SKM-1 (cell line): ENCODE results near the gene KARS1.
"Not testable (repeated sequence)": the region's sequence is repeated elsewhere in the genome, so short reads cannot be mapped to it uniquely, and the experiment has no call there.

Experiments
- DNase-seq: peaks from one replicate; lab custom pipeline; 2025; ENCODE audit not compliant: unreplicated experiment; lab: John Stamatoyannopoulos, UW

The KARS1 gene

DNA sequence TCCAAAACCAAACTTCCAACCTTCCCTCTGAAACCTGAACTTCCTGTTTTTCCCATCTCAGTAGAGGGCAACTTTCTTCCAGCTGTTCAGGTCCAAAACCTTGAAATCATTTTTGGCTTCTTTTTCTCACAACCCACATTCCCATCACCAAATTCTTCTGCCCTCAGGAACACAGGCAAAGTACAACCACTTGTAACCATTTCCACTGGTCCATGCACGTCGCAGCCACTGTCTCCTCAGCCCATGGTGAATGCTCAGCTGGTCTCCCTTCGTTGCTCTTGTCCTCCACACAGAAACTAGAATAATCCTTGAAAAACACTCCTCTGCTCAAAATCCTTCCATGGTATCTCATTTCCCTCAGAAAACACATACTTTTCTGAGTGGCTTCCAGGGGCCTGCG is 20.7 kb downstream of the KARS1 start:
- DNase-seq, result no peak

DNA sequence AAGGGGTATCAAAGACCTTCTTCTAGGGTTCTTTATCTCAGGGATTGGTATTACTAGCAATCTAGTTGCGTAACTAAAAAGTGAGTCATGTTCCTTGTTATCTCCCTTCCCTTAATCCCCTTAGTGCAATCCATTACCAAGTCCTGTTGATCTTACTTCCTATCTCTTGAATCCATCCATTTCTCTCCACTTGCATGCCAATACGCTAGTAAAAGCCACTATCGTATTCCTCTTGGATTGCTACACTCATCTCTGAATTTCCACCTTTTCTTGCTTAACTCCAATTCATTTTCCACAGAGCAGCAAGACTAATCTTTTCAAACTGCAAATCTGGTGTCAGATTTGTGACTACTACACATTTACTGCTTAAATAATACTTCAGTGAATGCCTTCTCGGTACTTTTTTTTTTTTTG is 22.5 kb downstream of the KARS1 start:
- DNase-seq, result no peak

- peak; percentile 96 for DNase-seq
These were observed 24.5 kb downstream of the KARS1 start, which contains the start of gene ADAT1 for GRCh38 chr16:75622761-75623605. ADAT1 (minus strand) TSS chr16:75623281; CDS start chr16:75620799, 2,482 bp downstream.

- no peak for DNase-seq
These were observed 26.3 kb downstream of the KARS1 start for GRCh38 chr16:75621170-75621477.

GRCh38 chr16:75620326-75621169 is 26.9 kb downstream of the KARS1 start:
- DNase-seq, result no peak

DNA sequence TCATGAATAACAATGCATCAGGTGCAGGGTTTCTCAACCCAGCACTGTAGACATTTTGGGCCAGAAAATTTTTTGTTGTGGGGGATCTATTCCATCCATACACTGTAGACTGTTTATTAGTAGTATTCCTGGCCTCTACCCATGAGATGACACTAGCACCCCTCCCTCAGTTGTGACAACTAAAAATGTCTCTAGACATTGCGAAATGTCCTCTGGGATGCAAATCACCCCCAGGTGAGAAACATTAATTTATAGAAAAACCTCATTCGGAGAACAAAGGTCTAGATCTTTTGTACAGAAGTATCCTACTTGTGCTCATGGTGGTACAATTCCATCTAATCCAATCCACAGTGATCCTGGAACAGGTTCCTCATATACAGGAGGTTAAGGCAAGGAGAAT is 28.7 kb downstream of the KARS1 start:
- DNase-seq, result no peak

DNA sequence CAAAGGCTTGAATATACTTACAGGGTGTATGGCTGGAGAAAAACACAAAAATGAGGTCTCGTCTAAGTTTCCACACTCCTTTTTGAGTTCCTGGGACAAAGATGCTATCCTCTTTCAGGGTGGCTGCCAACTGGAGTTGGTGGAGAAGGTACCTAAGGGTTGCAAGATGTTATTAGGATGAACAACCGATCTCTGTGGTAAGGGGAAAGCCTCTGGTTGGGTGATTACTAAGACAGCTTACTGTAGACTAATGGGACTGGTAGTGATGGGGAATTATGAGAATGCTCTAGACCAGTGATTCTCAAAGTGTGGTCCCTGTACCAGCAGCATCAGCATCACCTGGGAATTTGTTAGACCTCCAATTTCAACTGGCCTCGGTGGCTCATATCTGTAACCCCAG is 30.3 kb downstream of the KARS1 start:
- DNase-seq, result no peak

DNA sequence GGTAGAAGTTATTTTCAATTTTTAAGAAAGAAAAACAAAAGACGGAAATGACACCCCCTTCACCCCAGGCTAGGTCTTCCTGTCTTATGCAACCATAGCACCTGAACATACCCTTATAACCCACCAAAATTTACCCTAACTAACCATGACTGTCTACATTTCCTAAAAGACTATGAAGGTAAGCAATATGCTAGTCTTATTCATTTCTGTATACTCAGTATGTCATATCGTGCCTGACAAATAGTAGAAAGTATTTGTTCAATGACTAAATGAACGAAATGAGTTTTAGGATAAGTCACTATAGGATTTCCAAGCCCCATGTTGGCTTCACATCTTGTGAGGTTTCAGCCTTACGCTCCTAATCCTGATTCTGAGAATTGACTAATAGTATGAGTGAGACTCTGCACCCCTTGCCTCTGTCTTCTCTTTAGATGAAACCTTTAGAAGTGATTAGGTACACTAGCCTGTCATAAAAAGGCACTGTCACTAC is 30.9 kb downstream of the KARS1 start:
- DNase-seq, result no peak

DNA sequence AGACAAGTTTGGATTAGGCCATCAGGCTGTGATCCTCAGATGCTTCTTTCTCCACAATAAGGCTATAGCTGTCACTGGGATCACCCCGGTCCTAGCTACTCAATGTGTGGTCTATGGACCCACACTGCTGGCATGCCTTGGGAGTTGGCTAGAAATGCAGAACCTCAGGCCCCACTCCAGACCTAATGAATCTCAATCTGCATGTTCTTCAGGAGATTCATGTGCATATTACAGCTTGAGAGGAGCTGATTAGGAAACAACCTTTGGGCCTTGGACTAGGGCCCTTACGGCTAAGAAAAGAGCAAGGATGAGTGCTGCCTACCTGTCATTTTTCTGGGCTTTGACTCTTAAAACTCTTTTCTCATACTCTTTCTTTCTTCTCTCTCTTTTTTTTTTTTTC is 31.8 kb downstream of the KARS1 start:
- no peak for DNase-seq

DNA sequence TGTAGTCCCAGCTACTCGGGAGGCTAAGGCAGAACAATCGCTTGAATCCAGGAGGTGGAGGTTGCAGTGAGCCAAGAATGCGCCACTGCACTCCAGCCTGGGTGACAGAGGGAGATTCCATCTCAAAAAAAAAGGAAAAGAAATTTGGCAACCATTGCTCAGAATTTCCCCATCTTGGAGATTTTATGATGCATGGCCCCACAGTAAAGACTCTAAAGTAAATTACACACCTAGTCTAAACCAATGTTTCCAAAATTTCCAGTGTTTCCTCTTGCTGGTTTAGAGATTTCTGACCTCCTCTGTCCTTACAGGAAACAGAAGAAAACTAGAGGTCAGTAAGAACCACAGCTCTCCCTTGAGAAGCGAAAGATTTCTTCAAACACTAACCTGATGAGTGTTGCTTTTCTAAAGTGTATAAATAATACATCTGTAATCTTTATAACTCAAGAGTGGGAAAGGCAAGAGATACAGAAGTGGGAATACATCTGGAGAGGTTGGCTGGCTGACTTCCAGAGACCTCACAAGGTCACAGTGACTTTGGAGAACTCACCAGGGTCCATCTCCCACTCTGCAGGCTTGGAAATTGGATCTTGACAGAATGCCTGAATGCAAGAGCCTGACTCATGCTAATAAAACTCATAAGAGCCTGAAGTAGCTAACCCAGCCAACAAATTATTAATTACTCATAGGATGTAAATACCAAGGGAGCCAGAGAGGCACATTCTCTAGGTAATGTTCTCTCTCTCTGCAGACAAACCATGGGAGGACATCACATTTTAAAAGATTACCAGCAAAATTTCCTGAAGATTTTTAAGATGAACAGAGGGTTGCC is 33.2 kb downstream of the KARS1 start:
- no peak for DNase-seq

- no peak for DNase-seq
These were observed 41.0 kb downstream of the KARS1 start for GRCh38 chr16:75606507-75606906.

- no peak for DNase-seq
These were observed 44.2 kb downstream of the KARS1 start for GRCh38 chr16:75603241-75603640.

DNA sequence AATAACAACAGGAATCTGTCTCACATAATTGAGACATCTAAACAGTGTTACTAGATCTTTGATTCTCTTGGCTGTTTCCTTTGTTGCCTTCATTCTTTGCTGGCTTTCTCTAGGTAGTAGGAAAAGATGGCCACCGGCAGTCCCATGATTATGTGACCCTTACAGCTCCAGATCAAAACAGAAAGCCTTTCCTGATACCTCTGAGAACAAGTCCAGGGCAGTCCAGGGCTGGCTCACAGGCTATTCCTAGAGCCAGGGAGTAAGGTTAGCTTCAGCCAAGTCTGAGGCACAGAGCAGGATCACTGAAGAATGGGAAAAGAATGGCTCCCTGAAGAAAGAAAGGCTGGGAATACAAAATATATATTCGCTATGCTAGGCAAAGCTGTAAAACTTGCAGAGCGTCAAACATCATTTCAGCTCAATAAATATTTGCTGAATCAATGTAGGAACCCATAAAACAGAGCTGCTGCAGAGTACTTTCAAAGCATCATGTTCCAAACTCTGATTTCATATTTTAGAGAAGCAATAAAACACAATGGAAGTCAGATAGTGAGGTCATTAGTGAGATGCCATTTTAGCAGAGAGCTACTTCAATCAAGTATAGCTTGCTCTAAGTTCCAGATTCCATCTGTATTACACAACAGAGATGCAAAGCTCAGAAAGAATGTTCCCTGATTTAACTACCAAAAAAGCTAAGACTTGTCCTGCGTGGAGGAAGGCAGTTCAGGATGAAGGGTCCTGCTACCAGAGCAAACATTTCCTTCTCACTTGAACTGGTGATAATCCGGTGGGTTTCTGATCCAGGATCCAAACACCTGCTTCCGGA is 47.8 kb downstream of the KARS1 start:
- no peak for DNase-seq

GRCh38 chr16:75593825-75594820 is 53.3 kb downstream of the KARS1 start:
- DNase-seq, result no peak

DNA sequence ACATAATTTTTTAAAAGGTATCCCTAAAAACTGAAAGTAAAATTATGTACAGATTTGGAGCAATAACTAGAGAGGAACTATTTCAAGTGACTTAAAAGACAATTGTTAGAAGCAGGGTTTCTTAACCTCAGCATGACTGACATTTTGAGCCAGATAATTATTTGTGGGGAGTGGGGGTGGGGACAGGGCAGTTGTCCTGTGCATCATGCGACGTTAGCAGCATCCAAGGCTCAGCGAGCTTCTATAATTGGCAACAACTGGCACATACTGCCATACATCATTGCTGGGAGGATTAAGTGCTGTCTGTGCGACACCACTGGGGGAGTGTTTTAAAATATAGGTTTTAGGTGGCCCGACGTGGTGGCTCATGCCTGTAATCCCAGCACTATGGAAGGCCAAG is 54.2 kb downstream of the KARS1 start:
- DNase-seq, result no peak

DNA sequence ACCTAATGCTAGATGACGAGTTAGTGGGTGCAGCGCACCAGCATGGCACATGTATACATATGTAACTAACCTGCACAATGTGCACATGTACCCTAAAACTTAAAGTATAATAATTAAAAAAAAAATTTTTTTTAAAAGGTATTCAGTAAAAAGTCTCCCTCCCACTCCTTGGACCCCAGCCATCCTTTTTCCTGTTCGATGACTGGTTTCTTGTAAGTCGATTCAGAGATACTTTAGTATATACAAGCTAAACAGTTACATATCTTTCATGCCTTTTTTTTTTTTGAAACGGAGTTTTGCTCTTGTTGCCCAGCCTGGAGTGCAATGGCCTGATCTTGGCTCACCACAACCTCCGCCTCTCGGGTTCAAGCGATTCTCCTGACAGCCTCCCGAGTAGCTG is 55.5 kb downstream of the KARS1 start:
- DNase-seq, result not testable (repeated sequence)

DNA sequence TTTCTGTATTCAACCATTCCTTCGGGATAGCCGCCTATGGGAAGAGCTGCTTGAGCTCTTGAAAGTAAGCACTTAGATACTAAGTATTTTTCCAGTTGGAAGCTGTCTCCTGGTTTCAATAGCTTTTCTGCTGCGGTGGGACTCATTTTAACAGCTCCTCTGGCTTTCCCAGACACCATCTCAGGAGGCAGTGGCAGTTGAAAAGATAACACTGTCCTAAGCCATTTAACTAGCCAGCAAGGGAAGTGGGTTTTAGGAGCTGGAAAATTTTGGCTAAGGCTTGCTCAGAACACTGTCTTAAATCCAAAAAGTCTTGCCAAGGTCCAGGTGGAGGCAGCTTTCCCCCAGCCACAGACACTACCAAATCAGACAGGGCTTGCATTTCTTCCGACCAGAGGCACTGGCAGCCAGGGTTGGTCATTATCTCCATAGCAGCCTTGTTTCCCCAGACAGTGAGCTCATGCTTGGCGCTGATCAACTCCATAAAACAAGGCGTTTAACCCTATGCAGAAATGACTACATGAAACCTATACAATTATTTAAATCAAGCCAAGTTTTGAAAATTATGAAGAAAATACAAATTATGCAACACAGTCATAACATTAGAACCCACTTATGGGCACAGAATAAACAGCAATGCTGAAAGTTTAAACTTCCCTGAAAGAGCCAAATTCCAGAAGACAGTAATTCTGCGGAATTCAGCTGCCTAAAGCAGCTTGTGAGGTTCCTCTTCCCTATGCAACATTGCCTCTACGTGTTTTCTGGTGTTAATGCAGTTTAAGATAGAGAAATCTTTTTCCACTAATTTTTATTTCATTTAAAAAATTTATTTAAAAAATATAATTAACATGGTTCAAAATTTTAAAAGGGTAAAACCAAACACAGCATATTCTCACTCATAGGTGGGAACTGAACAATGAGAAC is 56.3 kb downstream of the KARS1 start:
- DNase-seq, result no peak

- DNase-seq, result no peak
These were observed 58.2 kb downstream of the KARS1 start for GRCh38 chr16:75589306-75589705.
